Loucy (cell line): ENCODE measurements around the gene LDLRAD4.

ENCODE experiments used
- H2AFZ ChIP-seq: fragments of 200-600 bp; sonication (generic); 2 replicates; pipeline ENCODE4 v1.6.0; 2016; ENCODE audit warnings: antibody characterized with exemption, mild to moderate bottlenecking, low read length, moderate library complexity
- H3F3A ChIP-seq: fragments of 200-600 bp; 2 replicates; pipeline ENCODE4 v1.6.0; 2016; ENCODE audit warnings: antibody characterized with exemption, low read depth, mild to moderate bottlenecking
- H3K27me3 ChIP-seq: fragments of 200-600 bp; sonication (generic); 2 replicates; pipeline ENCODE4 v1.6.1; 2014; ENCODE audit warnings: low read length, mild to moderate bottlenecking; ENCODE audit not compliant: insufficient read depth, poor library complexity, severe bottlenecking
- H3K36me3 ChIP-seq: fragments of 200-600 bp; sonication (generic); 2 replicates; pipeline ENCODE4 v1.6.1; 2016; ENCODE audit warnings: low read length; ENCODE audit not compliant: insufficient read depth
- H3K4me1 ChIP-seq: fragments of 200-600 bp; sonication (generic); 2 replicates; pipeline ENCODE4 v1.5.1; 2014; ENCODE audit warnings: low read length, mild to moderate bottlenecking; ENCODE audit not compliant: insufficient read depth, poor library complexity, severe bottlenecking
- H3K4me2 ChIP-seq: fragments of 200-600 bp; sonication (generic); 2 replicates; pipeline ENCODE4 v1.6.0; 2014; ENCODE audit warnings: antibody characterized with exemption, low read length, low read depth, mild to moderate bottlenecking; ENCODE audit not compliant: poor library complexity, severe bottlenecking
- H3K4me3 ChIP-seq: fragments of 200-600 bp; sonication (generic); 2 replicates; pipeline ENCODE4 v1.5.1; 2014; ENCODE audit warnings: low read length, mild to moderate bottlenecking, mixed read lengths; ENCODE audit not compliant: poor library complexity, severe bottlenecking
- H3K79me2 ChIP-seq: fragments of 200-600 bp; sonication (generic); 2 replicates; pipeline ENCODE4 v1.6.1; 2014; ENCODE audit warnings: low read length; ENCODE audit not compliant: insufficient read depth
- H3K9ac ChIP-seq: fragments of 200-600 bp; sonication (generic); 2 replicates; pipeline ENCODE4 v1.6.0; 2014; ENCODE audit warnings: mild to moderate bottlenecking, low read depth, low read length, moderate library complexity; ENCODE audit not compliant: poor library complexity, severe bottlenecking
- H3K9me2 ChIP-seq: fragments of 200-600 bp; sonication (generic); replicated peaks from 2 replicates; pipeline ENCODE4 v1.6.1; 2016; ENCODE audit warnings: low read depth, low read length, mixed read lengths
- H3K9me3 ChIP-seq: fragments of 200-600 bp; sonication (generic); 2 replicates; pipeline ENCODE4 v1.6.1; 2014; ENCODE audit warnings: mild to moderate bottlenecking, antibody characterized with exemption, low read length, low read depth; ENCODE audit not compliant: insufficient read depth
- H4K20me1 ChIP-seq: fragments of 200-600 bp; sonication (generic); 2 replicates; pipeline ENCODE4 v1.6.0; 2014; ENCODE audit warnings: antibody characterized with exemption, low read length, mild to moderate bottlenecking; ENCODE audit not compliant: insufficient read depth, poor library complexity, severe bottlenecking
- CTCF ChIP-seq: fragments of 200-600 bp; sonication (generic); conservative IDR thresholded peaks from 2 replicates; pipeline ENCODE4 v1.5.1; 2014; ENCODE audit warnings: mild to moderate bottlenecking, antibody characterized with exemption, low read length
- EZH2phosphoT487 ChIP-seq: fragments of 200-600 bp; IDR thresholded peaks from 2 replicates; pipeline ENCODE4 v1.6.1; 2018; ENCODE audit warnings: antibody characterized with exemption, mild to moderate bottlenecking, moderate library complexity, borderline replicate concordance

Gene LDLRAD4

GRCh38 chr18:13241083-13241892, 22.7 kb downstream of the LDLRAD4 start:
- Histone ChIP-seq H2AFZ (no peak overlapping the region), H3K4me1 (no peaks in the 10 kb centered on the region)
- TF ChIP-seq CTCF: no peak
- no peak for TF ChIP-seq EZH2phosphoT487

GRCh38 chr18:13241893-13242175, 23.3 kb downstream of the LDLRAD4 start:
- peaks cover 46% of the 10 kb centered on the region for H3K79me2 ChIP-seq
- no peaks in the 10 kb centered on the region for H3K27me3 ChIP-seq
- no peak overlapping the region for H3K4me2 ChIP-seq
- H4K20me1 ChIP-seq: no peaks in the 10 kb centered on the region
- no peak overlapping the region for H2AFZ ChIP-seq
- no peaks in the 10 kb centered on the region for H3K9me2 ChIP-seq
- TF ChIP-seq CTCF (no peak), EZH2phosphoT487 (no peak)
- H3K9me3 ChIP-seq: no peaks in the 10 kb centered on the region
- H3K9ac ChIP-seq: no peak overlapping the region
- H3F3A ChIP-seq: no peaks in the 10 kb centered on the region
- H3K4me3 ChIP-seq: no peak overlapping the region
- no peaks in the 10 kb centered on the region for H3K4me1 ChIP-seq
- H3K36me3 ChIP-seq: no peaks in the 10 kb centered on the region; the same call in 1 of the 2 replicates

More at GRCh38 chr18:13241083-13241892, 22.7 kb downstream of the LDLRAD4 start:
- Histone ChIP-seq H3K4me2 (no peak overlapping the region), H3K36me3 (no peaks in the 10 kb centered on the region; the same call in 1 of the 2 replicates), H3K27me3 (no peaks in the 10 kb centered on the region), H3K9me2 (no peaks in the 10 kb centered on the region), H3K9ac (no peak overlapping the region), H3K4me3 (no peak overlapping the region), H3F3A (no peaks in the 10 kb centered on the region), H3K79me2 (peaks cover 50% of the 10 kb centered on the region), H3K9me3 (no peaks in the 10 kb centered on the region), H4K20me1 (no peaks in the 10 kb centered on the region)

DNA sequence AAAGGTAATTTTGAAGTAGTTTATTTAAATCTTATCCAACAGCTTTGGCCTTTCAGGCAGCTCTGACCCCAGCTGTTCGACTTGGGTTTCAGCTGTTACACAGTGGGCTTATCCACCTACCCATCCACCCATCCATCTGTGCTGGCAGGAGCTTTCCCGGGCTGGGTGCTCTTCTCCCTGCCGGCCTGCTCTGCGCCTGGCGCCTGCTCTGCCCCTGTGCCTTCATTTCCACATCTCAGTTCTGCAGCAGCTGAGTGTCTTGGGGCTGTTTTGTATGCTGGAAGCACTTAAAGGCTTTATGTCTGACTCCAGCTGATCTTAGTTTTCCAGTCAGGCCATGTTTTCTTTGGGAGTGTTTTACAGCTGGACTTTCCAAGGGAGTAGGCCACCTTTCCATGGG, 24.2 kb downstream of the LDLRAD4 start:
- Histone ChIP-seq H3K9ac (no peak overlapping the region), H3K4me3 (no peak overlapping the region), H3K9me2 (no peaks in the 10 kb centered on the region), H3K36me3 (no peaks in the 10 kb centered on the region; the same call in 1 of the 2 replicates), H3K79me2 (peaks cover 36% of the 10 kb centered on the region; the same call in 1 of the 2 replicates), H3K4me2 (no peak overlapping the region), H3F3A (no peaks in the 10 kb centered on the region), H3K27me3 (no peaks in the 10 kb centered on the region), H2AFZ (no peak overlapping the region), H4K20me1 (no peaks in the 10 kb centered on the region), H3K4me1 (no peaks in the 10 kb centered on the region), H3K9me3 (no peaks in the 10 kb centered on the region)
- TF ChIP-seq EZH2phosphoT487 (no peak), CTCF (no peak)
